ENCODE results near the gene ALG2. TPM values are rescaled to one million over a fixed set of nuclear protein-coding genes. Genes with fewer than 3 reads are reported as not detected.
A peak's percentile ranks its signal among the peaks of the same experiment; 100 is the strongest.

ALG2 gene, protein sequence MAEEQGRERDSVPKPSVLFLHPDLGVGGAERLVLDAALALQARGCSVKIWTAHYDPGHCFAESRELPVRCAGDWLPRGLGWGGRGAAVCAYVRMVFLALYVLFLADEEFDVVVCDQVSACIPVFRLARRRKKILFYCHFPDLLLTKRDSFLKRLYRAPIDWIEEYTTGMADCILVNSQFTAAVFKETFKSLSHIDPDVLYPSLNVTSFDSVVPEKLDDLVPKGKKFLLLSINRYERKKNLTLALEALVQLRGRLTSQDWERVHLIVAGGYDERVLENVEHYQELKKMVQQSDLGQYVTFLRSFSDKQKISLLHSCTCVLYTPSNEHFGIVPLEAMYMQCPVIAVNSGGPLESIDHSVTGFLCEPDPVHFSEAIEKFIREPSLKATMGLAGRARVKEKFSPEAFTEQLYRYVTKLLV
- total RNA-seq = 51.9 and 54.4 TPM in 2 replicates

DNA sequence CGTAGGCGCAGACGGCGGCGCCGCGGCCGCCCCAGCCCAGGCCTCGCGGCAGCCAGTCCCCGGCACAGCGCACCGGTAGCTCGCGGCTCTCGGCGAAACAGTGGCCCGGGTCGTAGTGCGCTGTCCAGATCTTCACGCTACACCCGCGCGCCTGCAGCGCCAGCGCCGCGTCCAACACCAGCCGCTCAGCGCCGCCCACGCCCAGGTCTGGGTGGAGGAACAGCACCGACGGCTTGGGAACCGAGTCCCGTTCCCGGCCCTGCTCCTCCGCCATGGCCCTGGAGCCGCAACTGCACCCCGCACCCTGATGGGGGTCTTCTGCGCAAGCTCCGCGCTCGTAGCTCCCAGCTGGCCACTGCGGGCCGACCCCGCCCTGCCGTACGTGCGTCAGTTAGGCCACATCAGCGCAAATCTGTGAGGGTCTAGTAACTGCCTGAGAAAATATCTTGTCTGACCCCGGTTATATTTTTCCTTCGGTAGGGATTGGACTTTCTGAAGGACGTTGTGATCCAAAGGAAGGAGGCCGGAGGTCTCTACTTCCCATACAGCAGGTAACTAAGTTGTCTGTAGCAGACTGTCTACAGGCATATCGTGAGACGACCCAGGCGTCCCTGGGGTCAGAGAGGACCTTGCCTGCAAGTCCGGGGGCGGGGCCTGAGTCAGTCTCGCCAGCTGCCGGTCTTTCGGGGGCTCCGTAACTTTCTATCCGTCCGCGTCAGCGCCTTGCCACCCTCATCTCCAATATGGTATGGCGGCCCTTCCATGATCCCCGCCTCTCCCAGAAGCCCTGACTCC, at the start of gene ALG2, which contains the start of gene SEC61B:
TSS of gene ALG2 (minus strand) at position 322 of the 795 bp plus-strand sequence. CDS start at position 274, 48 bp downstream.
TSS of gene SEC61B (plus strand) at position 662 of the 795 bp plus-strand sequence. CDS start at position 744, 82 bp downstream.
- peak within 1 kb of the TSS; percentile 100 for H3K27ac Mint-ChIP-seq
- no peaks in the 10 kb centered on the region for H3K9me3 Mint-ChIP-seq
- intact Hi-C loops (cut with micrococcal nuclease) = loop anchor here (1.0 to 5.0 kb wide), 9 partner anchors 9 to 877 kb away; partner anchors contain the start of genes ERP44, INVS and TGFBR1
- peaks cover 86% of the 10 kb centered on the region for H3K36me3 Mint-ChIP-seq (ENCODE audit: low read depth)
- peaks cover 72% of the 10 kb centered on the region for H3K4me1 Mint-ChIP-seq
- ChIA-PET POLR2A (interaction anchor here (0.6 to 7.1 kb wide), 33 partner anchors 9 to 863 kb away, joined by 3 to 191 read pairs (median 5); partner anchors contain the start of gene NR4A3), CTCF (interaction anchor here (1.6 to 6.0 kb wide), 5 partner anchors 11 to 58 kb away, joined by 4 to 40 read pairs (median 19); no protein-coding TSS in a partner anchor)
- peak; percentile 89 for ATAC-seq (ENCODE audit: low read depth)
- H3K27me3 Mint-ChIP-seq = no peaks in the 10 kb centered on the region
- peak; percentile 84 for DNase-seq
- peak within 1 kb of the TSS; percentile 97 for H3K4me3 Mint-ChIP-seq
- TF ChIP-seq, protein P1, sequence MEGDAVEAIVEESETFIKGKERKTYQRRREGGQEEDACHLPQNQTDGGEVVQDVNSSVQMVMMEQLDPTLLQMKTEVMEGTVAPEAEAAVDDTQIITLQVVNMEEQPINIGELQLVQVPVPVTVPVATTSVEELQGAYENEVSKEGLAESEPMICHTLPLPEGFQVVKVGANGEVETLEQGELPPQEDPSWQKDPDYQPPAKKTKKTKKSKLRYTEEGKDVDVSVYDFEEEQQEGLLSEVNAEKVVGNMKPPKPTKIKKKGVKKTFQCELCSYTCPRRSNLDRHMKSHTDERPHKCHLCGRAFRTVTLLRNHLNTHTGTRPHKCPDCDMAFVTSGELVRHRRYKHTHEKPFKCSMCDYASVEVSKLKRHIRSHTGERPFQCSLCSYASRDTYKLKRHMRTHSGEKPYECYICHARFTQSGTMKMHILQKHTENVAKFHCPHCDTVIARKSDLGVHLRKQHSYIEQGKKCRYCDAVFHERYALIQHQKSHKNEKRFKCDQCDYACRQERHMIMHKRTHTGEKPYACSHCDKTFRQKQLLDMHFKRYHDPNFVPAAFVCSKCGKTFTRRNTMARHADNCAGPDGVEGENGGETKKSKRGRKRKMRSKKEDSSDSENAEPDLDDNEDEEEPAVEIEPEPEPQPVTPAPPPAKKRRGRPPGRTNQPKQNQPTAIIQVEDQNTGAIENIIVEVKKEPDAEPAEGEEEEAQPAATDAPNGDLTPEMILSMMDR (IDR thresholded peaks at IDR 0.05) = no peak

DNA sequence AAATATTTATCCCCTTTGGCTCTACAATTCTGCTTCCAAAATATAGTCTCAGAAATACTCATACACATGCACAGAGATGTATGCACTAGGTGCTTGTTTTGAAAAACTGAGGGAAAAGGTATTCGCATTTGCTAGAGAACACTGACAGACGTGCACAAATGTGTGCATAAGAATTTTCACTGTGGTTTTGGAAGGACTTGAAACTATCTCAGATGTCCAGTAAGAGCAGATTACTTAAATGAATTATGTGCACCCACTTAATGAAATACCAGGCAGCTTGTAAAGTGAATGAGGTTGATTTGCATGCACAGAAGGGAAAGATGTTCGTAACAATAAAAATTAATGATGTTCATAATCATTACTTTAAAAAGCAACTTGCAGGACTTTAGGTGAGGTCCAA, 48.7 kb upstream of the ALG2 start:
- ChIA-PET CTCF (interaction anchor here (1.6 kb wide), 1 partner anchor 40 kb away, joined by 4 read pairs; no protein-coding TSS in a partner anchor), POLR2A (no interaction called here)
- TF ChIP-seq, protein P1 (IDR thresholded peaks at IDR 0.05) = no peak

DNA sequence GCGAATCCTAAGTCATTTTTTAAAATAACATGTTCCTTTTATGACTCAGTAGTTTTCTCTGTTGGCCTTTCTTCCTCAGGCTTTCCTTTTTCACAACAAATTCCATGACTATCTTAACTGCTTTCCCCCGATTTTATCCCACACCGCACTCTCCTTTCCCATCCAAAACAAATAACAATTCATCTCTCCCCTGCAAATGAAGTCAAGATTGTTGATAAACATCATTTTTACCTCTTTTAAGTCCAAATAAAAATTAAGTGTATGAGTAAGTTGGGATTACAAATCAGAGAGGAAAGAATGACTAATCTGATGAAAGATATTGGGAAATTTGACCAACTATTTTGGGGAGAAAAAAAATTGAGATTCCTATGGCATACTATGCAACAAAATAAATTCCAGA, 47.7 kb upstream of the ALG2 start:
- H3K36me3 Mint-ChIP-seq (ENCODE audit: low read depth) = no peaks in the 10 kb centered on the region
- intact Hi-C loops (cut with micrococcal nuclease) = loop anchor here (5.0 to 10.0 kb wide), 2 partner anchors 163 to 245 kb away; no protein-coding TSS in a partner anchor
- ATAC-seq (ENCODE audit: low read depth) (no peak), DNase-seq (no peak)
- no peak overlapping the region for H3K27ac Mint-ChIP-seq
- H3K27me3 Mint-ChIP-seq = no peaks in the 10 kb centered on the region
- peaks cover 24% of the 10 kb centered on the region for H3K4me1 Mint-ChIP-seq
- H3K4me3 Mint-ChIP-seq = no peak overlapping the region
- TF ChIP-seq, protein P1 (IDR thresholded peaks at IDR 0.05) = no peak
- ChIA-PET CTCF (interaction anchor here (1.5 to 1.8 kb wide), 2 partner anchors 85 to 555 kb away, joined by 4 to 5 read pairs; no protein-coding TSS in a partner anchor), POLR2A (no interaction called here)
- H3K9me3 Mint-ChIP-seq = no peaks in the 10 kb centered on the region

More for the DNA sequence above, 48.7 kb upstream of the ALG2 start:
- no peak overlapping the region for H3K27ac Mint-ChIP-seq
- H3K36me3 Mint-ChIP-seq (ENCODE audit: low read depth) = no peaks in the 10 kb centered on the region
- no peaks in the 10 kb centered on the region for H3K9me3 Mint-ChIP-seq
- H3K27me3 Mint-ChIP-seq = no peaks in the 10 kb centered on the region
- intact Hi-C loops (cut with micrococcal nuclease) = no loop called here
- peaks cover 15% of the 10 kb centered on the region for H3K4me1 Mint-ChIP-seq
- H3K4me3 Mint-ChIP-seq = no peak overlapping the region
- DNase-seq (no peak), ATAC-seq (ENCODE audit: low read depth) (no peak)

DNA sequence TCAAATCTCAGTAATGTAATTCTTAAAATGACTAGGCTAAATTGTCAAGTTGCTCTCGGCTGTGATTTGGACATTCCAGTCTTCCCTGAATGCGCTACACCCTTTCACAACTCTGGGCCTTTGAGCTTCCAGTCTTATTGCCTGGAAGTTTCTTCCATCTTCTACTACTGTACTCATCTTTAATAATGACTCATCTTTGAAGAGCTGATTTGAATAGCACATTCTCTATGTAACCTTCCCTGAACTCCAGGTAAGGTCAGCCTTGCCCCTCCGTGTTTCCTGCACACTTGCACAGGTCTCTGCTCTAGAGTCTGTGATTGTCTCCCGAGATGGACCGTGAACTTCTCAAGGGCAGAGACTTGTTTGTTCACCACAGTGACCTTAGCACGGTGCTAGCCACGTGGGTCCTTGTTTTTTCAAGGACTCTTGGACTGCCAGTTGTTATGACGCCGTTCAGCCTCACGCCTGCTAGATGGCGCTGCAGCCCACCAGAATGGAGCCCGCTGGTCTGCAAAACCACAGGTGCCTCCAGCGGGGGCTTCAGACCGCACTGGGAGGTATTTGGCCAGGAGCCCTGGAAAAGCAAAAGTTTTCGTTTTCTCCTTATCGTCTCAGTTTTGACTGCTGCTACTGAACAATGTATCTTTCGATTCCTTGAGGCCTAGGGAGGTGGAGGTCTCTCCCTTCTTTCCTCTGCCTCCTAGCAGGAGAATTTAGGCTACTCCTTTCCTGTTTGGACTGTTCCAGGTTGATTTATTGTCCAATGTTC, 44.7 kb upstream of the ALG2 start:
- Mint-ChIP-seq H3K36me3 (ENCODE audit: low read depth) (no peaks in the 10 kb centered on the region), H3K27me3 (no peaks in the 10 kb centered on the region), H3K4me1 (peaks cover 49% of the 10 kb centered on the region), H3K27ac (peak overlapping the region; percentile 85), H3K4me3 (peak overlapping the region; percentile 67), H3K9me3 (no peaks in the 10 kb centered on the region)
- POLR2A ChIA-PET = interaction anchor here (0.7 to 2.6 kb wide), 13 partner anchors 10 to 559 kb away, joined by 3 to 21 read pairs (median 5); partner anchors contain the start of genes ALG2, NR4A3 and SEC61B
- TF ChIP-seq, protein P1 (IDR thresholded peaks at IDR 0.05) = no peak
- DNase-seq (peak; percentile 71), ATAC-seq (ENCODE audit: low read depth) (peak; percentile 74)
- CTCF ChIA-PET = interaction anchor here (0.6 to 3.0 kb wide), 22 partner anchors 10 to 948 kb away, joined by 3 to 73 read pairs (median 4); partner anchors contain the start of genes ALG2 and SEC61B
- intact Hi-C loops (cut with micrococcal nuclease) = loop anchor here (1.0 to 10.0 kb wide), 13 partner anchors 30 to 1056 kb away; no protein-coding TSS in a partner anchor
